ENCODE data around the gene NARS2.

NARS2 gene

DNA sequence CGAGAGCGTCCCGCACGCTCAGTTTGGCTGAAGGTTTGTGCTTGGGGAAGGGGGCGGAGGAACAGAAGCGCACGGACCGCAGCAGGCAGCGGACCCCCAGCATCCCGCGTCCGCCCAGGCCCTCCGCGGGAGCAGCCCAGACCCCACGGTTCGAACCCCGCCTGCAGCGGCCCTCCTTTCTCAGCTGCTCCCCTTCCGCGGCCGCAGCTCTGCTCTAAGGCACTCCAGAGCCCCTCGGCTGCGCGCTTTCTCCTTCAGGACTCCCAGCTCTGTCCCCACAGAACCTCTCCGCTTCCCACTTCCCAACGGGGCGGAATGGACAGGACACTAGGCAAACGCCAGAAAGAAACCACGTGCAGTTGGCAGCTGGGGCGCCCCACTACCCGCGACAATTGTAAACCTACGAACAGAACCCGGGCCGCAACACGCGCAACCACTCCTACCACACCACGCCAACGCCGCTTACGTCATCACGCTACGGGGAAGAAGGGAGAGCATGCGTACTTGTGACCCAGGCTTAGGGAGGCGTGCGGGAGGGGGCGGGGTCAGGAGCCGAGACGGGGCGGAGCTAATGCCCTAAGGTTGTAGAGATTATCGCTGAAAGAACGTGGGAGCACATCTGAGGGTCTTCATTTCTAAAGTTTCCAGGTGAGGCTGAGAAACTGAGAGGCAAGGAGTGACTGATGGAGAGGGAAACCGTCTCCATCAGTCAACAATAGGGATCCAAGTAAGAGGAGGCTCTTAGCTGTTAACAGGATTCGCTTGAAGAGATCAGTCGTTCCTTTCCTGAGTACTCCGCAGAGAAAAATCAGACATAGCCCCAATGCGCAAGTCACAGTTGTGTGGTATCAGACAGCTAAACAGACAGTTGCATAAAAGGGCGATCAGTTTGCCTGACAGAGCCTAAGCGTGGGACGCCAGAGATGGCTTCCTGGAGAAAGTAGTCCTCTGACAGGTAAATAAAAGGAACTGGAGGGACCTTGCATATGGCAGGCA lies at the start of gene NARS2:
Gene NARS2 (minus strand): TSS at position 479 of the 996 bp plus-strand sequence. CDS start 376 bp downstream, at position 103.
- H3K27ac Mint-ChIP-seq = peak within 1 kb of the TSS; percentile 99

GRCh38 chr11:78622666-78623065 lies 48.0 kb upstream of the NARS2 start:
- Mint-ChIP-seq H3K9me3 (peaks cover 58% of the 10 kb centered on the region), H3K36me3 (ENCODE audit: low read depth) (peaks cover 12% of the 10 kb centered on the region), H3K4me1 (no peaks in the 10 kb centered on the region), H3K4me3 (no peak overlapping the region), H3K27me3 (ENCODE audit: low read depth, poor library complexity) (peaks cover 5% of the 10 kb centered on the region), H3K27ac (no peak overlapping the region)
- TF ChIP-seq, protein P1, sequence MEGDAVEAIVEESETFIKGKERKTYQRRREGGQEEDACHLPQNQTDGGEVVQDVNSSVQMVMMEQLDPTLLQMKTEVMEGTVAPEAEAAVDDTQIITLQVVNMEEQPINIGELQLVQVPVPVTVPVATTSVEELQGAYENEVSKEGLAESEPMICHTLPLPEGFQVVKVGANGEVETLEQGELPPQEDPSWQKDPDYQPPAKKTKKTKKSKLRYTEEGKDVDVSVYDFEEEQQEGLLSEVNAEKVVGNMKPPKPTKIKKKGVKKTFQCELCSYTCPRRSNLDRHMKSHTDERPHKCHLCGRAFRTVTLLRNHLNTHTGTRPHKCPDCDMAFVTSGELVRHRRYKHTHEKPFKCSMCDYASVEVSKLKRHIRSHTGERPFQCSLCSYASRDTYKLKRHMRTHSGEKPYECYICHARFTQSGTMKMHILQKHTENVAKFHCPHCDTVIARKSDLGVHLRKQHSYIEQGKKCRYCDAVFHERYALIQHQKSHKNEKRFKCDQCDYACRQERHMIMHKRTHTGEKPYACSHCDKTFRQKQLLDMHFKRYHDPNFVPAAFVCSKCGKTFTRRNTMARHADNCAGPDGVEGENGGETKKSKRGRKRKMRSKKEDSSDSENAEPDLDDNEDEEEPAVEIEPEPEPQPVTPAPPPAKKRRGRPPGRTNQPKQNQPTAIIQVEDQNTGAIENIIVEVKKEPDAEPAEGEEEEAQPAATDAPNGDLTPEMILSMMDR (IDR thresholded peaks at IDR 0.05) = no peak
- no peak for DNase-seq

More for the DNA sequence above, at the start of gene NARS2:
- DNase-seq = peak; percentile 98
- H3K4me3 Mint-ChIP-seq = peak within 1 kb of the TSS; percentile 95
- peaks cover 28% of the 10 kb centered on the region for H3K36me3 Mint-ChIP-seq (ENCODE audit: low read depth)
- H3K9me3 Mint-ChIP-seq = no peaks in the 10 kb centered on the region
- no peaks in the 10 kb centered on the region for H3K27me3 Mint-ChIP-seq (ENCODE audit: low read depth, poor library complexity)
- H3K4me1 Mint-ChIP-seq = peaks cover 60% of the 10 kb centered on the region
- TF ChIP-seq, protein P1 (IDR thresholded peaks at IDR 0.05) = no peak

DNA sequence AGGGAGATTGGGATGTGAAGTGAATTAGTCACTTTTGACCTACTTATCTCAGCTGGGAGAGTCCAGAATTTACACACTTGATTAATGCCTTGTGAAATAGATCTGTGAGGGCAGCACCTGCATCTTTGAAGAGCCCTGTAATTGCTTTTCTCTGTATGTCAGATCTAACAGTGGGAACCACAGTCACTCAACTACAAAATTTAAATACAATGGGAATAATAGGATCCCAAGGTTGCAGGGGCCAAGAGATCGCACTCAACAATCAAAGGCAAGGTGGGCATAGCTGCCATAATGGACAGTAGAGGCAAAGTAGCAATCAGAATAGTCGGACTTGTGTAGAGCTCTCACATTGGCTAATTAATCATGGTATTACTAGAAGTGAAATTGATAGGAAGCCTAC lies 45.5 kb upstream of the NARS2 start:
- H3K4me3 Mint-ChIP-seq = no peak overlapping the region
- peaks cover 12% of the 10 kb centered on the region for H3K36me3 Mint-ChIP-seq (ENCODE audit: low read depth)
- H3K9me3 Mint-ChIP-seq = peaks cover 36% of the 10 kb centered on the region
- H3K27me3 Mint-ChIP-seq (ENCODE audit: low read depth, poor library complexity) = peaks cover 5% of the 10 kb centered on the region
- H3K4me1 Mint-ChIP-seq = no peaks in the 10 kb centered on the region
- no peak overlapping the region for H3K27ac Mint-ChIP-seq
- TF ChIP-seq, protein P1 (IDR thresholded peaks at IDR 0.05) = no peak
- DNase-seq = no peak

DNA sequence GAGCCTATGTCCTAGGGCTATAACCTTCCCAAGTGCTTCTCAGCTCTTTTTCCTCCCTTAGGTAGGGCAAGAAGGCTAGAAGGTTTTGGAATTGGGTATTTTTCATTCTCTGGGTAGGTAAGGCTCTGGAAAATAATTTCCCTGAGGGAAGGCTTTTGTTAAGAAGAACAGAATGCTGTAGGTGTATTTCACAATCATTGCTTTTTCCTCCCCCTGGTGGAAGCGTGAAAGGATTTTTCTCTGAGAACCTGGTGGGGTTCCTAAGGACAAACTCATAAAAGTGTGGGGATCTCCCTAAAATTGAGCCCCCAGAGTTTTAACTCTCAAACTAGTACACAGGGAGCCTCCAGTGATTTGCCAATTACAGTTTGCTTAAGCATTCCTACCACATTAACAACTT lies 41.1 kb upstream of the NARS2 start:
- H3K4me1 Mint-ChIP-seq = no peaks in the 10 kb centered on the region
- no peak overlapping the region for H3K27ac Mint-ChIP-seq
- H3K4me3 Mint-ChIP-seq = no peak overlapping the region
- no peak for DNase-seq
- TF ChIP-seq, protein P1 (IDR thresholded peaks at IDR 0.05) = no peak
- H3K27me3 Mint-ChIP-seq (ENCODE audit: low read depth, poor library complexity) = no peaks in the 10 kb centered on the region
- peaks cover 12% of the 10 kb centered on the region for H3K36me3 Mint-ChIP-seq (ENCODE audit: low read depth)
- H3K9me3 Mint-ChIP-seq = peaks cover 51% of the 10 kb centered on the region

GRCh38 chr11:78613378-78613813 lies 38.7 kb upstream of the NARS2 start:
- H3K36me3 Mint-ChIP-seq (ENCODE audit: low read depth) = no peaks in the 10 kb centered on the region
- H3K4me3 Mint-ChIP-seq = no peak overlapping the region
- no peak overlapping the region for H3K27ac Mint-ChIP-seq
- H3K27me3 Mint-ChIP-seq (ENCODE audit: low read depth, poor library complexity) = no peaks in the 10 kb centered on the region
- H3K4me1 Mint-ChIP-seq = no peaks in the 10 kb centered on the region
- H3K9me3 Mint-ChIP-seq = peaks cover 35% of the 10 kb centered on the region
- DNase-seq = no peak
- TF ChIP-seq, protein P1 (IDR thresholded peaks at IDR 0.05) = no peak

Measured in nephron progenitor cell (in vitro differentiated cells).